GM10248 (cell line): ENCODE results near the gene FBXO36.

Source experiments
- CTCF ChIA-PET: fragments of 300-600 bp; sonication (Branson Sonifier 250); formaldehyde crosslinking; extraction: SDS; loops from one replicate; lab custom pipeline; 2021; ENCODE audit warnings: antibody characterized with exemption; lab: Yijun Ruan, JAX
- POLR2A ChIA-PET: fragments of 350-650 bp; sonication (Branson Sonifier 250); formaldehyde crosslinking; extraction: SDS; loops from one replicate; lab custom pipeline; 2020; ENCODE audit warnings: antibody characterized with exemption; lab: Yijun Ruan, JAX
- DNase-seq: peaks from one replicate; pipeline ENCODE4 v3.0.0; 2012; ENCODE audit errors: extremely low spot score
- TF ChIP-seq, protein P1 (sequence below): IDR thresholded peaks from 2 replicates; pipeline ENCODE4 v1.5.1; 2012; ENCODE audit warnings: mild to moderate bottlenecking, low read depth; ENCODE audit errors: extremely low read depth, missing control alignments, control extremely low read depth

Gene FBXO36

GRCh38 chr2:229922449-229923386 lies at the start of gene FBXO36:
TSS of gene FBXO36 (plus strand) at chr2:229922503. CDS start at chr2:229922514, 11 bp downstream.
- POLR2A ChIA-PET: interaction anchor here (0.8 kb wide), 1 partner anchor 1052 kb away, joined by 3 read pairs; no protein-coding TSS in a partner anchor
- CTCF ChIA-PET: interaction anchor here (4.0 kb wide), 1 partner anchor 12 kb away, joined by 22 read pairs; no protein-coding TSS in a partner anchor
- peak; percentile 90 for DNase-seq
- TF ChIP-seq, protein P1, sequence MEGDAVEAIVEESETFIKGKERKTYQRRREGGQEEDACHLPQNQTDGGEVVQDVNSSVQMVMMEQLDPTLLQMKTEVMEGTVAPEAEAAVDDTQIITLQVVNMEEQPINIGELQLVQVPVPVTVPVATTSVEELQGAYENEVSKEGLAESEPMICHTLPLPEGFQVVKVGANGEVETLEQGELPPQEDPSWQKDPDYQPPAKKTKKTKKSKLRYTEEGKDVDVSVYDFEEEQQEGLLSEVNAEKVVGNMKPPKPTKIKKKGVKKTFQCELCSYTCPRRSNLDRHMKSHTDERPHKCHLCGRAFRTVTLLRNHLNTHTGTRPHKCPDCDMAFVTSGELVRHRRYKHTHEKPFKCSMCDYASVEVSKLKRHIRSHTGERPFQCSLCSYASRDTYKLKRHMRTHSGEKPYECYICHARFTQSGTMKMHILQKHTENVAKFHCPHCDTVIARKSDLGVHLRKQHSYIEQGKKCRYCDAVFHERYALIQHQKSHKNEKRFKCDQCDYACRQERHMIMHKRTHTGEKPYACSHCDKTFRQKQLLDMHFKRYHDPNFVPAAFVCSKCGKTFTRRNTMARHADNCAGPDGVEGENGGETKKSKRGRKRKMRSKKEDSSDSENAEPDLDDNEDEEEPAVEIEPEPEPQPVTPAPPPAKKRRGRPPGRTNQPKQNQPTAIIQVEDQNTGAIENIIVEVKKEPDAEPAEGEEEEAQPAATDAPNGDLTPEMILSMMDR: no peak

GRCh38 chr2:229873123-229873581 lies 49.2 kb upstream of the FBXO36 start:
- CTCF ChIA-PET: interaction anchor here (1.4 kb wide), 1 partner anchor 12 kb away, joined by 3 read pairs; no protein-coding TSS in a partner anchor

GRCh38 chr2:229874647-229875046 lies 47.7 kb upstream of the FBXO36 start:
- TF ChIP-seq, protein P1: no peak
- ChIA-PET CTCF (interaction anchor here (1.5 kb wide), 1 partner anchor 12 kb away, joined by 3 read pairs; no protein-coding TSS in a partner anchor), POLR2A (no interaction called here)
- DNase-seq: no peak

More at GRCh38 chr2:229873123-229873581, 49.2 kb upstream of the FBXO36 start:
- POLR2A ChIA-PET: no interaction called here
- peak; percentile 24 for DNase-seq
- TF ChIP-seq, protein P1: no peak

DNA sequence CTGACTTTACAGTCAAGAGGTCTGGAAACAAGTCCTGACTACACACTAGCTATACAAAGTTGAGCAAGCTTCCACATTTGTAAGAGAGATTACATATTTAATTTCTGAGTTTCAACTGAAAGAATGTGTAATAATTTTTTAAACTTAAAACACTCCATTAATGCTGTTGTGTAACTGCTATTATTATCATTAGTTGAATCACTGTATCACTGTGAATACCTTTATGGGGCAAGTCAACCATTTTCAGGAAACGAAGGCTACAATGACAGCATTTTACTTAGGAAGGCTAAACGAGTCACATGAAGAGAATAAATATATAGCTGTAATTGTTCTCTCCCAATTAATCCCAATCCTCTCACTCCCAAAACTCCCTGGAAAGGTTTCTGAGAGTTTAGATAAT lies 46.8 kb upstream of the FBXO36 start:
- TF ChIP-seq, protein P1: no peak
- CTCF ChIA-PET: interaction anchor here (0.7 to 1.4 kb wide), 3 partner anchors 11 to 35 kb away, joined by 3 to 5 read pairs (median 4); no protein-coding TSS in a partner anchor
- DNase-seq: no peak
- POLR2A ChIA-PET: interaction anchor here (0.6 kb wide), 1 partner anchor 125 kb away, joined by 10 read pairs; no protein-coding TSS in a partner anchor

GRCh38 chr2:229879191-229879950 lies 42.9 kb upstream of the FBXO36 start:
- DNase-seq: no peak
- ChIA-PET CTCF (interaction anchor here (0.9 kb wide), 1 partner anchor 10 kb away, joined by 3 read pairs; no protein-coding TSS in a partner anchor), POLR2A (no interaction called here)
- TF ChIP-seq, protein P1: no peak
